GM12878 (cell line): ENCODE data around the gene RMND1. TPM values are rescaled to one million over a fixed set of nuclear protein-coding genes. Genes with fewer than 3 reads are reported as not detected.

Experiments
- FOXK2 ChIP-seq: fragments of 450-650 bp; IDR thresholded peaks from 2 replicates; pipeline ENCODE4 v1.6.1; 2017; ENCODE audit warnings: mild to moderate bottlenecking, moderate library complexity
- HDAC6 ChIP-seq: fragments of 200-600 bp; sonication (generic); IDR thresholded peaks from one replicate; pipeline ENCODE4 v1.8.0; 2017; ENCODE audit warnings: antibody characterized with exemption; ENCODE audit not compliant: unreplicated experiment
- polyA plus RNA-seq, 11 experiments: library from polyadenylated mRNA; depleted of rRNA in 4 of 11; unstranded in 6 of 11; stranded (reverse) in 5 of 11; fragments of >200 nt; fragmentation: Nextera tagmentation in 4 of 11; fragmentation: Illumina TruSeq in 1 of 11; extraction: Ambion mirVana in 4 of 11; extraction: Trizol in 1 of 11; gene quantifications; 1 replicate in 1 of 11; 2 replicates in 10 of 11; pipeline versions ENCODE4 v1.2.1 to v1.2.3, GENCODE V29; 2011 to 2016; ENCODE audit warnings: inconsistent platforms in 2 of 11, missing spikeins in 2 of 11, low read depth in 1 of 11
- total RNA-seq, 4 experiments: library from RNA; depleted of rRNA in 3 of 4; stranded (reverse); fragments of >200 nt in 3 of 4; fragmentation: Illumina TruSeq in 1 of 4; extraction: Trizol in 1 of 4; gene quantifications; 2 replicates each; pipeline versions ENCODE4 v1.2.1 to v1.2.3, GENCODE V29; 2013 to 2021
- TF ChIP-seq, protein P1 (sequence below): fragments of 450-650 bp; IDR thresholded peaks from 2 replicates; pipeline ENCODE4 v1.6.1; 2014; ENCODE audit warnings: mild to moderate bottlenecking
- TF ChIP-seq, protein P2 (sequence below): fragments of 450-650 bp; IDR thresholded peaks from 2 replicates; pipeline ENCODE4 v1.6.1; 2017; ENCODE audit warnings: borderline replicate concordance
- TF ChIP-seq, protein P3 (sequence below): IDR thresholded peaks from 2 replicates; pipeline ENCODE4 v1.6.1; 2012; ENCODE audit warnings: low read depth, low read length, improper control_type of control experiment
- TF ChIP-seq, protein P4 (sequence below): fragments of 450-650 bp; IDR thresholded peaks from 2 replicates; pipeline ENCODE4 v1.6.1; 2016; ENCODE audit warnings: mild to moderate bottlenecking, moderate library complexity, borderline replicate concordance
- TF ChIP-seq, protein P5 (sequence below): IDR thresholded peaks from 2 replicates; pipeline ENCODE4 v1.6.1; 2012; ENCODE audit warnings: low read length, inconsistent platforms
- TF ChIP-seq, protein P6 (sequence below): fragments of 450-650 bp; IDR thresholded peaks from 2 replicates; pipeline ENCODE4 v1.6.1; 2017; ENCODE audit warnings: mild to moderate bottlenecking, low read depth, inconsistent platforms; ENCODE audit not compliant: poor library complexity, severe bottlenecking
- TF ChIP-seq, protein P7 (sequence below): fragments of 450-650 bp; formaldehyde crosslinking; IDR thresholded peaks from 2 replicates; pipeline ENCODE4 v1.4.0; 2022; ENCODE audit warnings: mild to moderate bottlenecking, moderate library complexity

Gene RMND1
- total and polyA plus RNA-seq, 10 of the 15 experiments (the other 5 are each of a cell fraction or from before 2014, with no cell fraction given), result 15.9 to 34.5 (median 21.4) TPM

DNA sequence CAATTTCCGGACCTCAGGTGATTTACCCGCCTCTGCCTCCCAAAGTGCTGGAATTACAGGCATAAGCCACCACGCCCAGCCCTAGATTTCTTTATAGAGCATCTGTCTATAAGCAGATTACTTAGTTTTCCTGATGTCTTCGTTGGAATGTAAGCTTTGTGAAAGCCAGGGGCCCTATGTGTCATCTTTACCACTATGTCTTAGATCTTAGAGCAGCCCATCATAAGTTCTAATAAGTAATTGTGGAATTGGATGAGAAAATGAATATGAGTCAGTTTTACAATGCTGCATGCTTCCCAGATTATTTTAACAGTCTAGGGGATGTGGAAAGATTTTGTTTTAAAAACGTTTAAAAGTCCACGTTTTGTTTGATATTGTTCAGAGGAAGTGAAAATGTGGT is 51.5 kb downstream of the RMND1 start (continued):
- TF ChIP-seq, protein P1, sequence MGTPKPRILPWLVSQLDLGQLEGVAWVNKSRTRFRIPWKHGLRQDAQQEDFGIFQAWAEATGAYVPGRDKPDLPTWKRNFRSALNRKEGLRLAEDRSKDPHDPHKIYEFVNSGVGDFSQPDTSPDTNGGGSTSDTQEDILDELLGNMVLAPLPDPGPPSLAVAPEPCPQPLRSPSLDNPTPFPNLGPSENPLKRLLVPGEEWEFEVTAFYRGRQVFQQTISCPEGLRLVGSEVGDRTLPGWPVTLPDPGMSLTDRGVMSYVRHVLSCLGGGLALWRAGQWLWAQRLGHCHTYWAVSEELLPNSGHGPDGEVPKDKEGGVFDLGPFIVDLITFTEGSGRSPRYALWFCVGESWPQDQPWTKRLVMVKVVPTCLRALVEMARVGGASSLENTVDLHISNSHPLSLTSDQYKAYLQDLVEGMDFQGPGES, result no peak
- TF ChIP-seq, protein P2, sequence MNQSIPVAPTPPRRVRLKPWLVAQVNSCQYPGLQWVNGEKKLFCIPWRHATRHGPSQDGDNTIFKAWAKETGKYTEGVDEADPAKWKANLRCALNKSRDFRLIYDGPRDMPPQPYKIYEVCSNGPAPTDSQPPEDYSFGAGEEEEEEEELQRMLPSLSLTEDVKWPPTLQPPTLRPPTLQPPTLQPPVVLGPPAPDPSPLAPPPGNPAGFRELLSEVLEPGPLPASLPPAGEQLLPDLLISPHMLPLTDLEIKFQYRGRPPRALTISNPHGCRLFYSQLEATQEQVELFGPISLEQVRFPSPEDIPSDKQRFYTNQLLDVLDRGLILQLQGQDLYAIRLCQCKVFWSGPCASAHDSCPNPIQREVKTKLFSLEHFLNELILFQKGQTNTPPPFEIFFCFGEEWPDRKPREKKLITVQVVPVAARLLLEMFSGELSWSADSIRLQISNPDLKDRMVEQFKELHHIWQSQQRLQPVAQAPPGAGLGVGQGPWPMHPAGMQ, result no peak
- TF ChIP-seq, protein P3, sequence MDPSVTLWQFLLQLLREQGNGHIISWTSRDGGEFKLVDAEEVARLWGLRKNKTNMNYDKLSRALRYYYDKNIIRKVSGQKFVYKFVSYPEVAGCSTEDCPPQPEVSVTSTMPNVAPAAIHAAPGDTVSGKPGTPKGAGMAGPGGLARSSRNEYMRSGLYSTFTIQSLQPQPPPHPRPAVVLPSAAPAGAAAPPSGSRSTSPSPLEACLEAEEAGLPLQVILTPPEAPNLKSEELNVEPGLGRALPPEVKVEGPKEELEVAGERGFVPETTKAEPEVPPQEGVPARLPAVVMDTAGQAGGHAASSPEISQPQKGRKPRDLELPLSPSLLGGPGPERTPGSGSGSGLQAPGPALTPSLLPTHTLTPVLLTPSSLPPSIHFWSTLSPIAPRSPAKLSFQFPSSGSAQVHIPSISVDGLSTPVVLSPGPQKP, result no peak
- TF ChIP-seq FOXK2, result no peak
- TF ChIP-seq, protein P4, sequence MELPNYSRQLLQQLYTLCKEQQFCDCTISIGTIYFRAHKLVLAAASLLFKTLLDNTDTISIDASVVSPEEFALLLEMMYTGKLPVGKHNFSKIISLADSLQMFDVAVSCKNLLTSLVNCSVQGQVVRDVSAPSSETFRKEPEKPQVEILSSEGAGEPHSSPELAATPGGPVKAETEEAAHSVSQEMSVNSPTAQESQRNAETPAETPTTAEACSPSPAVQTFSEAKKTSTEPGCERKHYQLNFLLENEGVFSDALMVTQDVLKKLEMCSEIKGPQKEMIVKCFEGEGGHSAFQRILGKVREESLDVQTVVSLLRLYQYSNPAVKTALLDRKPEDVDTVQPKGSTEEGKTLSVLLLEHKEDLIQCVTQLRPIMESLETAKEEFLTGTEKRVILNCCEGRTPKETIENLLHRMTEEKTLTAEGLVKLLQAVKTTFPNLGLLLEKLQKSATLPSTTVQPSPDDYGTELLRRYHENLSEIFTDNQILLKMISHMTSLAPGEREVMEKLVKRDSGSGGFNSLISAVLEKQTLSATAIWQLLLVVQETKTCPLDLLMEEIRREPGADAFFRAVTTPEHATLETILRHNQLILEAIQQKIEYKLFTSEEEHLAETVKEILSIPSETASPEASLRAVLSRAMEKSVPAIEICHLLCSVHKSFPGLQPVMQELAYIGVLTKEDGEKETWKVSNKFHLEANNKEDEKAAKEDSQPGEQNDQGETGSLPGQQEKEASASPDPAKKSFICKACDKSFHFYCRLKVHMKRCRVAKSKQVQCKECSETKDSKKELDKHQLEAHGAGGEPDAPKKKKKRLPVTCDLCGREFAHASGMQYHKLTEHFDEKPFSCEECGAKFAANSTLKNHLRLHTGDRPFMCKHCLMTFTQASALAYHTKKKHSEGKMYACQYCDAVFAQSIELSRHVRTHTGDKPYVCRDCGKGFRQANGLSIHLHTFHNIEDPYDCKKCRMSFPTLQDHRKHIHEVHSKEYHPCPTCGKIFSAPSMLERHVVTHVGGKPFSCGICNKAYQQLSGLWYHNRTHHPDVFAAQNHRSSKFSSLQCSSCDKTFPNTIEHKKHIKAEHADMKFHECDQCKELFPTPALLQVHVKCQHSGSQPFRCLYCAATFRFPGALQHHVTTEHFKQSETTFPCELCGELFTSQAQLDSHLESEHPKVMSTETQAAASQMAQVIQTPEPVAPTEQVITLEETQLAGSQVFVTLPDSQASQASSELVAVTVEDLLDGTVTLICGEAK, result no peak
- TF ChIP-seq, protein P5, sequence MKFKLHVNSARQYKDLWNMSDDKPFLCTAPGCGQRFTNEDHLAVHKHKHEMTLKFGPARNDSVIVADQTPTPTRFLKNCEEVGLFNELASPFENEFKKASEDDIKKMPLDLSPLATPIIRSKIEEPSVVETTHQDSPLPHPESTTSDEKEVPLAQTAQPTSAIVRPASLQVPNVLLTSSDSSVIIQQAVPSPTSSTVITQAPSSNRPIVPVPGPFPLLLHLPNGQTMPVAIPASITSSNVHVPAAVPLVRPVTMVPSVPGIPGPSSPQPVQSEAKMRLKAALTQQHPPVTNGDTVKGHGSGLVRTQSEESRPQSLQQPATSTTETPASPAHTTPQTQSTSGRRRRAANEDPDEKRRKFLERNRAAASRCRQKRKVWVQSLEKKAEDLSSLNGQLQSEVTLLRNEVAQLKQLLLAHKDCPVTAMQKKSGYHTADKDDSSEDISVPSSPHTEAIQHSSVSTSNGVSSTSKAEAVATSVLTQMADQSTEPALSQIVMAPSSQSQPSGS, result no peak
- TF ChIP-seq, protein P6, sequence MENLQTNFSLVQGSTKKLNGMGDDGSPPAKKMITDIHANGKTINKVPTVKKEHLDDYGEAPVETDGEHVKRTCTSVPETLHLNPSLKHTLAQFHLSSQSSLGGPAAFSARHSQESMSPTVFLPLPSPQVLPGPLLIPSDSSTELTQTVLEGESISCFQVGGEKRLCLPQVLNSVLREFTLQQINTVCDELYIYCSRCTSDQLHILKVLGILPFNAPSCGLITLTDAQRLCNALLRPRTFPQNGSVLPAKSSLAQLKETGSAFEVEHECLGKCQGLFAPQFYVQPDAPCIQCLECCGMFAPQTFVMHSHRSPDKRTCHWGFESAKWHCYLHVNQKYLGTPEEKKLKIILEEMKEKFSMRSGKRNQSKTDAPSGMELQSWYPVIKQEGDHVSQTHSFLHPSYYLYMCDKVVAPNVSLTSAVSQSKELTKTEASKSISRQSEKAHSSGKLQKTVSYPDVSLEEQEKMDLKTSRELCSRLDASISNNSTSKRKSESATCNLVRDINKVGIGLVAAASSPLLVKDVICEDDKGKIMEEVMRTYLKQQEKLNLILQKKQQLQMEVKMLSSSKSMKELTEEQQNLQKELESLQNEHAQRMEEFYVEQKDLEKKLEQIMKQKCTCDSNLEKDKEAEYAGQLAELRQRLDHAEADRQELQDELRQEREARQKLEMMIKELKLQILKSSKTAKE, result no peak
- TF ChIP-seq HDAC6, result no peak
- TF ChIP-seq, protein P7, sequence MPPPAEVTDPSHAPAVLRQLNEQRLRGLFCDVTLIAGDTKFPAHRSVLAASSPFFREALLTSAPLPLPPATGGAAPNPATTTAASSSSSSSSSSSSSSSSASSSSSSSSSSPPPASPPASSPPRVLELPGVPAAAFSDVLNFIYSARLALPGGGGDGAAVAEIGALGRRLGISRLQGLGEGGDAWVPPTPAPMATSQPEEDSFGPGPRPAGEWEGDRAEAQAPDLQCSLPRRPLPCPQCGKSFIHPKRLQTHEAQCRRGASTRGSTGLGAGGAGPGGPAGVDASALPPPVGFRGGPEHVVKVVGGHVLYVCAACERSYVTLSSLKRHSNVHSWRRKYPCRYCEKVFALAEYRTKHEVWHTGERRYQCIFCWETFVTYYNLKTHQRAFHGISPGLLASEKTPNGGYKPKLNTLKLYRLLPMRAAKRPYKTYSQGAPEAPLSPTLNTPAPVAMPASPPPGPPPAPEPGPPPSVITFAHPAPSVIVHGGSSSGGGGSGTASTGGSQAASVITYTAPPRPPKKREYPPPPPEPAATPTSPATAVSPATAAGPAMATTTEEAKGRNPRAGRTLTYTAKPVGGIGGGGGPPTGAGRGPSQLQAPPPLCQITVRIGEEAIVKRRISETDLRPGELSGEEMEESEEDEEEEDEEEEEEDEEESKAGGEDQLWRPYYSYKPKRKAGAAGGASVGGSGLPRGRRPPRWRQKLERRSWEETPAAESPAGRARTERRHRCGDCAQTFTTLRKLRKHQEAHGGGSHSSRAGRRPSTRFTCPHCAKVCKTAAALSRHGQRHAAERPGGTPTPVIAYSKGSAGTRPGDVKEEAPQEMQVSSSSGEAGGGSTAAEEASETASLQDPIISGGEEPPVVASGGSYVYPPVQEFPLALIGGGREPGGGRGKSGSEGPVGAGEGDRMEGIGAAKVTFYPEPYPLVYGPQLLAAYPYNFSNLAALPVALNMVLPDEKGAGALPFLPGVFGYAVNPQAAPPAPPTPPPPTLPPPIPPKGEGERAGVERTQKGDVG, result no peak
